OCI-LY3 (cell line): ENCODE data around the gene MAPK12.

Experiments
- EZH2phosphoT487 ChIP-seq: fragments of 200-600 bp; shearing (Covaris generic); IDR thresholded peaks from 2 replicates; pipeline ENCODE4 v1.6.1; 2018; ENCODE audit warnings: antibody characterized with exemption, mixed run types, low read depth
- TF ChIP-seq, protein P1 (sequence below): fragments of 200-600, 300-600 bp; sonication (generic); IDR thresholded peaks from 2 replicates; pipeline ENCODE4 v1.5.1; 2014; ENCODE audit warnings: antibody characterized with exemption, low read length, low read depth

- TF ChIP-seq, protein P1, sequence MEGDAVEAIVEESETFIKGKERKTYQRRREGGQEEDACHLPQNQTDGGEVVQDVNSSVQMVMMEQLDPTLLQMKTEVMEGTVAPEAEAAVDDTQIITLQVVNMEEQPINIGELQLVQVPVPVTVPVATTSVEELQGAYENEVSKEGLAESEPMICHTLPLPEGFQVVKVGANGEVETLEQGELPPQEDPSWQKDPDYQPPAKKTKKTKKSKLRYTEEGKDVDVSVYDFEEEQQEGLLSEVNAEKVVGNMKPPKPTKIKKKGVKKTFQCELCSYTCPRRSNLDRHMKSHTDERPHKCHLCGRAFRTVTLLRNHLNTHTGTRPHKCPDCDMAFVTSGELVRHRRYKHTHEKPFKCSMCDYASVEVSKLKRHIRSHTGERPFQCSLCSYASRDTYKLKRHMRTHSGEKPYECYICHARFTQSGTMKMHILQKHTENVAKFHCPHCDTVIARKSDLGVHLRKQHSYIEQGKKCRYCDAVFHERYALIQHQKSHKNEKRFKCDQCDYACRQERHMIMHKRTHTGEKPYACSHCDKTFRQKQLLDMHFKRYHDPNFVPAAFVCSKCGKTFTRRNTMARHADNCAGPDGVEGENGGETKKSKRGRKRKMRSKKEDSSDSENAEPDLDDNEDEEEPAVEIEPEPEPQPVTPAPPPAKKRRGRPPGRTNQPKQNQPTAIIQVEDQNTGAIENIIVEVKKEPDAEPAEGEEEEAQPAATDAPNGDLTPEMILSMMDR = no peak
- no peak for TF ChIP-seq EZH2phosphoT487
Observed at GRCh38 chr22:50302564-50302963, 41.1 kb upstream of the MAPK12 start.
